HL-60 (cell line): ENCODE measurements around the gene CEP112.

Experiments used
- DNase-seq, 2 experiments: peaks; one replicate each; pipeline ENCODE4 v3.0.0-alpha.2; 2010 to 2020; ENCODE audit warnings: low read depth in 1 of 2, low spot score in 1 of 2
- H3K27ac ChIP-seq: fragments of 250-450 bp; sonication (Bioruptor Pico); replicated peaks from 2 replicates; pipeline ENCODE4 v1.5.1; 2020; ENCODE audit warnings: mild to moderate bottlenecking, moderate library complexity
- H3K27me3 ChIP-seq: fragments of 250-450 bp; sonication (Bioruptor Pico); 2 replicates; pipeline ENCODE4 v1.5.1; 2021; ENCODE audit warnings: mild to moderate bottlenecking, moderate library complexity; ENCODE audit not compliant: insufficient read depth, poor library complexity, severe bottlenecking
- H3K4me3 ChIP-seq: replicated peaks from 2 replicates; pipeline ENCODE4 v1.5.1; 2011; ENCODE audit warnings: mild to moderate bottlenecking, control low read depth, low read length; ENCODE audit not compliant: insufficient read depth
- CTCF ChIP-seq: IDR thresholded peaks from one replicate; pipeline ENCODE4 v1.5.1; 2011; ENCODE audit warnings: low read length, control low read depth, inconsistent platforms; ENCODE audit not compliant: insufficient read depth
- GABPA ChIP-seq: IDR thresholded peaks from 2 replicates; pipeline ENCODE4 v1.6.1; 2012; ENCODE audit warnings: low read depth
- POLR2AphosphoS5 ChIP-seq: IDR thresholded peaks from 2 replicates; pipeline ENCODE4 v1.6.1; 2012; ENCODE audit warnings: low read depth
- SPI1 ChIP-seq: IDR thresholded peaks from 2 replicates; pipeline ENCODE4 v1.6.1; 2012; ENCODE audit warnings: low read depth, mild to moderate bottlenecking, borderline replicate concordance
- TF ChIP-seq, protein P1 (sequence below): IDR thresholded peaks from 2 replicates; pipeline ENCODE4 v1.6.1; 2012; ENCODE audit warnings: low read depth; ENCODE audit not compliant: insufficient replicate concordance

CEP112 gene

GRCh38 chr17:66043419-66043818 lies 148.5 kb downstream of the CEP112 start:
- Histone ChIP-seq H3K27me3 (peaks cover 6% of the 10 kb centered on the region), H3K27ac (no peak overlapping the region), H3K4me3 (no peak overlapping the region)
- no peak for DNase-seq
- TF ChIP-seq GABPA (no peak), SPI1 (no peak), POLR2AphosphoS5 (no peak), CTCF (no peak)
- TF ChIP-seq, protein P1, sequence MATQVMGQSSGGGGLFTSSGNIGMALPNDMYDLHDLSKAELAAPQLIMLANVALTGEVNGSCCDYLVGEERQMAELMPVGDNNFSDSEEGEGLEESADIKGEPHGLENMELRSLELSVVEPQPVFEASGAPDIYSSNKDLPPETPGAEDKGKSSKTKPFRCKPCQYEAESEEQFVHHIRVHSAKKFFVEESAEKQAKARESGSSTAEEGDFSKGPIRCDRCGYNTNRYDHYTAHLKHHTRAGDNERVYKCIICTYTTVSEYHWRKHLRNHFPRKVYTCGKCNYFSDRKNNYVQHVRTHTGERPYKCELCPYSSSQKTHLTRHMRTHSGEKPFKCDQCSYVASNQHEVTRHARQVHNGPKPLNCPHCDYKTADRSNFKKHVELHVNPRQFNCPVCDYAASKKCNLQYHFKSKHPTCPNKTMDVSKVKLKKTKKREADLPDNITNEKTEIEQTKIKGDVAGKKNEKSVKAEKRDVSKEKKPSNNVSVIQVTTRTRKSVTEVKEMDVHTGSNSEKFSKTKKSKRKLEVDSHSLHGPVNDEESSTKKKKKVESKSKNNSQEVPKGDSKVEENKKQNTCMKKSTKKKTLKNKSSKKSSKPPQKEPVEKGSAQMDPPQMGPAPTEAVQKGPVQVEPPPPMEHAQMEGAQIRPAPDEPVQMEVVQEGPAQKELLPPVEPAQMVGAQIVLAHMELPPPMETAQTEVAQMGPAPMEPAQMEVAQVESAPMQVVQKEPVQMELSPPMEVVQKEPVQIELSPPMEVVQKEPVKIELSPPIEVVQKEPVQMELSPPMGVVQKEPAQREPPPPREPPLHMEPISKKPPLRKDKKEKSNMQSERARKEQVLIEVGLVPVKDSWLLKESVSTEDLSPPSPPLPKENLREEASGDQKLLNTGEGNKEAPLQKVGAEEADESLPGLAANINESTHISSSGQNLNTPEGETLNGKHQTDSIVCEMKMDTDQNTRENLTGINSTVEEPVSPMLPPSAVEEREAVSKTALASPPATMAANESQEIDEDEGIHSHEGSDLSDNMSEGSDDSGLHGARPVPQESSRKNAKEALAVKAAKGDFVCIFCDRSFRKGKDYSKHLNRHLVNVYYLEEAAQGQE: no peak

DNA sequence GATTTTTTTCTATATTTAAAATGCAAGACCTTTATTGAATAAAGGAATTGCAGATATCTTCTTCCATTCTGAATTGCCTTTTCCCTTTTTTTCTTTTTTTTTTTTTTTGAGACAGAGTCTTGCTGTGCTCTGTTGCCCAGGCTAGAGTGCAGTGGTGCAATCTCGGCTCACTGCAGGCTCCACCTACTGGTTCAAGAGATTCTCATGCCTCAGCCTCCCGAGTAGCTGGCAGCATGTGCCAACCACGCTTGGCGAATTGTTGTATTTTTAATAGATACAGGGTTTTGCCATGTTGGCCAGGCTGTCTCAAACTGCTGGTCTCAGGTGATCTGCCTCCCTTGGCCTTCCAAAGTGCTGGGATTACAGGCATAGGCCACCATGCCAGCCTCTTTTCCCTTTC lies 151.5 kb downstream of the CEP112 start:
- Histone ChIP-seq H3K27ac (no peak overlapping the region), H3K27me3 (peaks cover 6% of the 10 kb centered on the region), H3K4me3 (no peak overlapping the region)
- TF ChIP-seq CTCF (no peak), POLR2AphosphoS5 (no peak), SPI1 (no peak), GABPA (no peak)
- TF ChIP-seq, protein P1: no peak
- no peak for DNase-seq

- Histone ChIP-seq H3K27ac (no peak overlapping the region), H3K27me3 (no peaks in the 10 kb centered on the region), H3K4me3 (no peak overlapping the region)
- no peak for DNase-seq
- TF ChIP-seq CTCF (no peak), SPI1 (no peak), GABPA (no peak), POLR2AphosphoS5 (no peak)
- TF ChIP-seq, protein P1: no peak
Measured at GRCh38 chr17:66038125-66038524, 153.8 kb downstream of the CEP112 start.
